ENCODE results near the gene TMPRSS13. TPM values are rescaled to one million over a fixed set of nuclear protein-coding genes. Genes with fewer than 3 reads are reported as not detected.
A peak's percentile ranks its signal among the peaks of the same experiment; 100 is the strongest.

Gene TMPRSS13
- polyA plus RNA-seq, 3 donors = 0.17 to 2.4 (median 0.37) TPM

DNA sequence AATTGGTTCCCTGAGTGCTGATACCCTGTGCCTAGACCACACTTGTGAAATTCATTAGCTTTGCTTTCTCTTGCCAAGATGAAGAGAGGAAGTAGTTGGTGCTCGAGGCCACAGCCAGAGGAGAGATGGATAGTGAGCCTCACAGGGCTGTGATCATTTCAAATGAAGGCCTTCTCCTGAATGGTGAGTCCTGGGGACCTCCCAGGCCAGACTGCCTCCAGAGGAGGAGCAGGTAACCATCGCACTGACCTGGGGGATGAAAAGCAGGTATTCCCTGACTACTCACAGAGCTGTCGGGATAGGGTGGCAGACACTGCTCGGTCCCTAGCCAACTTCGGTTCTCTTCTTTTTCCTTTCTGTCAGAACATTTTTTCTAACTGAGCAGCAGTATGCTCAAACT is 48.0 kb downstream of the TMPRSS13 start:
- peaks cover 1 to 10% of the 10 kb centered on the region in 2 donors for H3K36me3 Mint-ChIP-seq
- Histone ChIP-seq H3K9ac (ENCODE audit: insufficient read depth, low read length, poor library complexity, severe bottlenecking) (no peak overlapping the region), H3K36me3 (replicated peaks in 1 of 2; ENCODE audit: control insufficient read depth in 1 of 2, insufficient read depth in 2 of 2, low read length in 2 of 2) (no peaks in the 10 kb centered on the region), H3K4me2 (replicated peaks; ENCODE audit: extremely low read depth, low read length, poor library complexity, severe bottlenecking) (no peak overlapping the region), H4K20me1 (ENCODE audit: insufficient read depth, low read length) (no peaks in the 10 kb centered on the region), H3K27ac (ENCODE audit: low read depth in 1 of 2, low read length in 2 of 2) (no peak overlapping the region), H3K4me1 (ENCODE audit: control insufficient read depth in 1 of 2, insufficient read depth in 2 of 2, low read length in 2 of 2) (peaks cover 3 to 9% of the 10 kb centered on the region in 2 donors), H2AFZ (ENCODE audit: insufficient read depth, low read depth, low read length, poor library complexity, severe bottlenecking) (no peak overlapping the region), H3K79me2 (ENCODE audit: insufficient read depth, low read length) (no peaks in the 10 kb centered on the region), H3K9me3 (replicated peaks in 1 of 2; ENCODE audit: control insufficient read depth in 1 of 2, insufficient read depth in 1 of 2, low read length in 2 of 2) (peaks cover 0 to 8% of the 10 kb centered on the region in 2 donors), H3K27me3 (ENCODE audit: control insufficient read depth in 2 of 2, insufficient read depth in 2 of 2, low read length in 2 of 2) (peaks cover 24 to 40% of the 10 kb centered on the region in 2 donors), H3K4me3 (replicated peaks in 1 of 3; ENCODE audit: low read depth in 2 of 3, low read length in 3 of 3) (no peak overlapping the region)
- WGBS (ENCODE audit: insufficient coverage) = 75% methylated on average over 5 of the region's 5 CpGs
- intact Hi-C loops (cut with micrococcal nuclease) = no loop called here
- H3K27ac Mint-ChIP-seq = no peak overlapping the region
- H3K4me3 Mint-ChIP-seq = no peak overlapping the region
- TF ChIP-seq, protein P1, sequence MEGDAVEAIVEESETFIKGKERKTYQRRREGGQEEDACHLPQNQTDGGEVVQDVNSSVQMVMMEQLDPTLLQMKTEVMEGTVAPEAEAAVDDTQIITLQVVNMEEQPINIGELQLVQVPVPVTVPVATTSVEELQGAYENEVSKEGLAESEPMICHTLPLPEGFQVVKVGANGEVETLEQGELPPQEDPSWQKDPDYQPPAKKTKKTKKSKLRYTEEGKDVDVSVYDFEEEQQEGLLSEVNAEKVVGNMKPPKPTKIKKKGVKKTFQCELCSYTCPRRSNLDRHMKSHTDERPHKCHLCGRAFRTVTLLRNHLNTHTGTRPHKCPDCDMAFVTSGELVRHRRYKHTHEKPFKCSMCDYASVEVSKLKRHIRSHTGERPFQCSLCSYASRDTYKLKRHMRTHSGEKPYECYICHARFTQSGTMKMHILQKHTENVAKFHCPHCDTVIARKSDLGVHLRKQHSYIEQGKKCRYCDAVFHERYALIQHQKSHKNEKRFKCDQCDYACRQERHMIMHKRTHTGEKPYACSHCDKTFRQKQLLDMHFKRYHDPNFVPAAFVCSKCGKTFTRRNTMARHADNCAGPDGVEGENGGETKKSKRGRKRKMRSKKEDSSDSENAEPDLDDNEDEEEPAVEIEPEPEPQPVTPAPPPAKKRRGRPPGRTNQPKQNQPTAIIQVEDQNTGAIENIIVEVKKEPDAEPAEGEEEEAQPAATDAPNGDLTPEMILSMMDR (IDR thresholded peaks at IDR 0.05) = no peak
- H3K9me3 Mint-ChIP-seq = peaks cover 0 to 4% (median 2%) of the 10 kb centered on the region in 7 donors
- H3K27me3 Mint-ChIP-seq (ENCODE audit: low read depth in 3 of 3) = peaks cover 34 to 54% (median 37%) of the 10 kb centered on the region in 3 donors
- DNase-seq = no peak
- peaks cover 11% of the 10 kb centered on the region for H3K4me1 Mint-ChIP-seq

DNA sequence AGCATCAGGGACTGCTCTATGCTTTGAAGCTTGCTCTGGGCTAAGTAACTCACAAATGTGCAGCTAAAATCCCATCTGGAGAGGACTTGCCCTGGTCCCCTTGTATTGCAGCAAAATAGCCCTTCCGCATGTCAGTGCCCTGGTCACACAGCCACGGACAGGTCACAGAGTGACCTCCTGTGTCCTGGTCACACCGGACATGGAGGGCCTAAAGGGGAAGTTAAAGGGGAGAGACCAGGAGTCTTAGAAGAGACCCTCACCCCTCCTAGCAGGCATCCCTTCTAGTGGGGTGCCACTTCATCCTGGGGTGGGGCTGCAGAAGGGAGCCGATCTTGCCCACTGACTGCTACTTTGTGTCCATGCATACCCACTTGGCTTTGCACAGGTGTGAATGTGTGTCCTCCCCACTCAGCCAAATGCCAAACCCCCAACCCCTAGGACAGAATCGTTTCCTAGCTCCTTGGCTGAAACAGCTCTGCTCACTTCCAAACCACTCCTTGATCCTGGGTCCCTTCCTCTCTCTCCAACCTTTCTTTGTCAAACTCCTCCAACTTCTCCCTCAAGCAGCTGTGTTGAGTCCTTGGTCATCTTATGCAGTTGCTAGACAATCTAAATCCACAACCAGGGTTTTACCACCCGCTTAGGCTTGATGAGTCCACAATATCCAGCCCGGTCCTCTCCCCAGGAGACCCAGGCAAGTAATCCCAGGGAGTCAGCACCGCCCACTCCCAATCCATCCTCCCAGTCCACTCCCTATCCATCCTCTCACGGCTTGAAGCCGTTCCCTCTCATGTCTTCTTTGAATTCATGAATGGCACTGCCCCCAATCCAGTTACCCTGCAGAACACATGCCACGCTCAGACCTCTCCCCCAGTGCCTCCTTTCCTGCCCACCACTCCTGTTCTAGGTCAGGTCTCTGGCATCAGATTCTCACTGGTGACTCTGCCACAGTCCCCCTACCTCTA is 49.4 kb downstream of the TMPRSS13 start:
- intact Hi-C loops (cut with micrococcal nuclease) = no loop called here
- DNase-seq = no peak
- Mint-ChIP-seq H3K27ac (no peak overlapping the region), H3K27me3 (ENCODE audit: low read depth in 3 of 3) (peaks cover 48 to 65% (median 51%) of the 10 kb centered on the region in 3 donors), H3K4me1 (peaks cover 25% of the 10 kb centered on the region), H3K36me3 (peaks cover 4 to 17% of the 10 kb centered on the region in 2 donors), H3K9me3 (peaks cover 0 to 10% (median 8%) of the 10 kb centered on the region in 7 donors), H3K4me3 (peak overlapping the region in 1 of 2 donors; percentile 8)
- Histone ChIP-seq H3K4me1 (ENCODE audit: control insufficient read depth in 1 of 2, insufficient read depth in 2 of 2, low read length in 2 of 2) (peaks cover 16 to 23% of the 10 kb centered on the region in 2 donors), H3K79me2 (ENCODE audit: insufficient read depth, low read length) (no peaks in the 10 kb centered on the region), H3K27ac (ENCODE audit: low read depth in 1 of 2, low read length in 2 of 2) (no peak overlapping the region), H3K9ac (ENCODE audit: insufficient read depth, low read length, poor library complexity, severe bottlenecking) (no peak overlapping the region), H2AFZ (ENCODE audit: insufficient read depth, low read depth, low read length, poor library complexity, severe bottlenecking) (no peak overlapping the region), H3K4me3 (replicated peaks in 1 of 3; ENCODE audit: low read depth in 2 of 3, low read length in 3 of 3) (no peak overlapping the region), H3K4me2 (replicated peaks; ENCODE audit: extremely low read depth, low read length, poor library complexity, severe bottlenecking) (no peak overlapping the region), H3K9me3 (replicated peaks in 1 of 2; ENCODE audit: control insufficient read depth in 1 of 2, insufficient read depth in 1 of 2, low read length in 2 of 2) (peaks cover 0 to 8% of the 10 kb centered on the region in 2 donors), H3K27me3 (ENCODE audit: control insufficient read depth in 2 of 2, insufficient read depth in 2 of 2, low read length in 2 of 2) (peaks cover 34 to 54% of the 10 kb centered on the region in 2 donors), H4K20me1 (ENCODE audit: insufficient read depth, low read length) (no peaks in the 10 kb centered on the region), H3K36me3 (replicated peaks in 1 of 2; ENCODE audit: control insufficient read depth in 1 of 2, insufficient read depth in 2 of 2, low read length in 2 of 2) (no peaks in the 10 kb centered on the region)
- TF ChIP-seq, protein P1 (IDR thresholded peaks at IDR 0.05) = no peak
- WGBS (ENCODE audit: insufficient coverage) = 96% methylated on average over 7 of the region's 11 CpGs
